EH (cell line): ENCODE data around the gene ZFTA.
A peak's percentile ranks its signal among the peaks of the same experiment; 100 is the strongest.
"Not testable (repeated sequence)": the region's sequence is repeated elsewhere in the genome, so short reads cannot be mapped to it uniquely, and the experiment has no call there.

Source experiments
- DNase-seq: peaks from one replicate; pipeline ENCODE4 v3.0.0-alpha.2; 2015; ENCODE audit warnings: low read depth

ZFTA gene

GRCh38 chr11:63768237-63769041 is at the start of gene ZFTA:
TSS of gene ZFTA (minus strand) at chr11:63768775. CDS start at chr11:63768622, 153 bp downstream.
- peak; percentile 74 for DNase-seq

- DNase-seq: no peak
Observed at GRCh38 chr11:63817758-63818498, 49.4 kb upstream of the ZFTA start.

- no peak for DNase-seq
Observed at GRCh38 chr11:63816732-63817131, 48.2 kb upstream of the ZFTA start.

GRCh38 chr11:63816166-63816565 is 47.6 kb upstream of the ZFTA start:
- no peak for DNase-seq

- DNase-seq: no peak
Observed at GRCh38 chr11:63814383-63814736, 45.8 kb upstream of the ZFTA start.

GRCh38 chr11:63813563-63814382 is 45.2 kb upstream of the ZFTA start:
- peak; percentile 65 for DNase-seq

GRCh38 chr11:63813035-63813562 is 44.5 kb upstream of the ZFTA start, which contains the start of gene SPINDOC:
TSS of gene SPINDOC (plus strand) at chr11:63813456. CDS start at chr11:63813687, 231 bp downstream.
- peak; percentile 78 for DNase-seq

- DNase-seq: no peak
Observed at GRCh38 chr11:63811522-63811921, 42.9 kb upstream of the ZFTA start.

GRCh38 chr11:63810383-63810782 is 41.8 kb upstream of the ZFTA start:
- not testable (repeated sequence) for DNase-seq

GRCh38 chr11:63805844-63806415 is 37.4 kb upstream of the ZFTA start:
- DNase-seq: peak; percentile 72

GRCh38 chr11:63804259-63804658 is 35.7 kb upstream of the ZFTA start:
- DNase-seq: no peak

GRCh38 chr11:63802637-63803414 is 34.3 kb upstream of the ZFTA start:
- DNase-seq: peak; percentile 55

- DNase-seq: no peak
Observed at GRCh38 chr11:63800921-63801320, 32.3 kb upstream of the ZFTA start.

GRCh38 chr11:63795066-63795465 is 26.5 kb upstream of the ZFTA start:
- DNase-seq: no peak

- DNase-seq: no peak
Observed at GRCh38 chr11:63793161-63793560, 24.6 kb upstream of the ZFTA start.

- peak; percentile 20 for DNase-seq
Observed at GRCh38 chr11:63791495-63792167, 23.1 kb upstream of the ZFTA start.

- DNase-seq: no peak
Observed at GRCh38 chr11:63785823-63786222, 17.2 kb upstream of the ZFTA start.

GRCh38 chr11:63783925-63784592 is 15.5 kb upstream of the ZFTA start:
- DNase-seq: no peak

GRCh38 chr11:63782749-63783148 is 14.2 kb upstream of the ZFTA start:
- no peak for DNase-seq

- DNase-seq: peak; percentile 81
Observed at GRCh38 chr11:63779039-63779438, 10.5 kb upstream of the ZFTA start.
